Choroid plexus epithelial cell (primary cell): ENCODE results near the gene PFKP.

Experiments
- DNase-seq: peaks from one replicate; pipeline ENCODE4 v3.0.0-alpha.2; 2010; ENCODE audit warnings: low read depth
- H3K4me3 ChIP-seq: 2 replicates; pipeline ENCODE4 v1.5.1; 2011; ENCODE audit warnings: low read depth, mild to moderate bottlenecking, control low read depth, low read length, moderate library complexity
- TF ChIP-seq, protein P1 (sequence below): conservative IDR thresholded peaks from 2 replicates; pipeline ENCODE4 v1.5.1; 2011; ENCODE audit warnings: low read depth, mild to moderate bottlenecking, control low read depth, inconsistent platforms, low read length, moderate library complexity

Gene PFKP

DNA sequence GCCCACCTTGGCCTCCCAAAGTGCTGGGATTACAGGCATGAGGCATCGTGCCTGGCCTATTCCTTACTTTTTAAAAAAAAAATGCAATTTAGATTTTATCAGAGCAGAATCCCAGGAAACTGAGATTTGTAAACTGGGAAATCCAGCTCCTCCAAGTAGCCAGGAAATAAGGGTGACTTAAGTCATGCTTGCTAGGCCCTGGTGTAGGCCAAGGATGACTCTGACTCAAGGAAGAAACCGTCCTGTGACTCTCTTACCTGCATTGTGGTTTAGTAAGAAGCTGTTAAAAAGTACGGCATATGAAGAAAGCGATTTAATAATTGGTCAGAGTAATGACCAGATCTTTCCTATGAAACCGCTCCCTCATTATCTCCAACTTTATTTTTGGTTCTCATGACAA, 10.2 kb downstream of the PFKP start:
- DNase-seq = no peak
- H3K4me3 ChIP-seq = no peak overlapping the region
- TF ChIP-seq, protein P1, sequence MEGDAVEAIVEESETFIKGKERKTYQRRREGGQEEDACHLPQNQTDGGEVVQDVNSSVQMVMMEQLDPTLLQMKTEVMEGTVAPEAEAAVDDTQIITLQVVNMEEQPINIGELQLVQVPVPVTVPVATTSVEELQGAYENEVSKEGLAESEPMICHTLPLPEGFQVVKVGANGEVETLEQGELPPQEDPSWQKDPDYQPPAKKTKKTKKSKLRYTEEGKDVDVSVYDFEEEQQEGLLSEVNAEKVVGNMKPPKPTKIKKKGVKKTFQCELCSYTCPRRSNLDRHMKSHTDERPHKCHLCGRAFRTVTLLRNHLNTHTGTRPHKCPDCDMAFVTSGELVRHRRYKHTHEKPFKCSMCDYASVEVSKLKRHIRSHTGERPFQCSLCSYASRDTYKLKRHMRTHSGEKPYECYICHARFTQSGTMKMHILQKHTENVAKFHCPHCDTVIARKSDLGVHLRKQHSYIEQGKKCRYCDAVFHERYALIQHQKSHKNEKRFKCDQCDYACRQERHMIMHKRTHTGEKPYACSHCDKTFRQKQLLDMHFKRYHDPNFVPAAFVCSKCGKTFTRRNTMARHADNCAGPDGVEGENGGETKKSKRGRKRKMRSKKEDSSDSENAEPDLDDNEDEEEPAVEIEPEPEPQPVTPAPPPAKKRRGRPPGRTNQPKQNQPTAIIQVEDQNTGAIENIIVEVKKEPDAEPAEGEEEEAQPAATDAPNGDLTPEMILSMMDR = no peak

DNA sequence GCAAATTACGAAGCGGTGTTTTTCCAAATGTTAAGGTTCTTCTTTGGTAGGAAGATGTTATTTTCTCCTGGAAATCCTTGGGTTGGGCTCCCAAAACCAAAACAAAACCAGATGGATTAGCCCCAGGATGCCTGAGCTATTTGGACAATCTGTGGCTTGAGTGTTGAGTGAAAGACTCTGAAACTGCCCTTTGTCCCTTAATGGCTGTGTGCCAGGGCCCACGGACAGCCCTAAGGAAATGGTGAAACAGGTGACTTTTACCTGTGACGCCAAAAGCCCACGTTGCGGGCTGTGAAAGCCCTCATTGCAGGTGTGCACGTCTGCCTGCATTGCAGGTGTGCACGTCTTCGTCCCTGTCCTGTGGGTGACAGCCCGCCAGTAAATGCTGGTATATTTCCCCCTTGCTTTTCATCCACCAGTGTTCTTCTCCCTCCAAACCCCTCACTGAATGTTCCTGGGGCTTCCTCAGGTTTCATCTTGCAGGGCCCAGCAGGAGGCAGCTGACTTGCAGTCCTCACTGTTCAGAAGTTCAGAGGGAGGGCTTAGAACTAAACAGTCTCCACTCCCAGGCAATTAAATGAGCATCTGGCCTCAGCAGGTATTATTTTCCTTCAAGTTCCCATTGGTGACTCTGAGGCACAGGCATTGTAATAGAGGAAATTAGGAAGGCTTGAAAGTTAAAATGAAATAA, 10.7 kb downstream of the PFKP start:
- DNase-seq = peak; percentile 88
- TF ChIP-seq, protein P1 = peak; percentile 59
- no peak overlapping the region for H3K4me3 ChIP-seq

DNA sequence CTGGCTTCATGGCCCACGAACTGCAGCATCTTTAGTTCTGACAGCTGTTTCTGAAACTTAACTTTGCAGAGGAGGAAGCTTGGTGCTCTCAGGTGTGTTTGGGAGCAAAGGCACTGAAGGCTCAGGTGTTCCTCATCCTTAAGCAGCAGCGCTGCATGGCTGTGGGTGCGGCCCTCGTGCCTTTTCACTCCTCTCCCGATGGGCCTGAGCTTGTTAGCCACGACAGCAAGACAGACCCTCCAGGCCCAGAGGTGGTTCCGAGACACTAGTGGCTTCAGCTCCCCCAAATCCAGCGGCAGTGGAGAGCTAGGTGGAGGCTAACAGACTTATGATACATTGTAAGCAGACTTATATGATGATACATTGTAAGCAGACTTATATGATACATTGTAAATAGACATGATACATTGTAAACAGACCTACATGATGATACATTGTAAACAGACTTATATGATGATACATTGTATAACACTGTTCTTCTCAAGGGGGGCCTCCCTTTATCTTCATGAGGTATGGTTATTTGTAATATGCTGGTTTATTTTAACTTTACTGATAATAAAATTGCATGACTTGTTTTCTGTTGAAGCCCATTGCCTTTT, 14.1 kb downstream of the PFKP start:
- TF ChIP-seq, protein P1 = no peak
- DNase-seq = no peak

DNA sequence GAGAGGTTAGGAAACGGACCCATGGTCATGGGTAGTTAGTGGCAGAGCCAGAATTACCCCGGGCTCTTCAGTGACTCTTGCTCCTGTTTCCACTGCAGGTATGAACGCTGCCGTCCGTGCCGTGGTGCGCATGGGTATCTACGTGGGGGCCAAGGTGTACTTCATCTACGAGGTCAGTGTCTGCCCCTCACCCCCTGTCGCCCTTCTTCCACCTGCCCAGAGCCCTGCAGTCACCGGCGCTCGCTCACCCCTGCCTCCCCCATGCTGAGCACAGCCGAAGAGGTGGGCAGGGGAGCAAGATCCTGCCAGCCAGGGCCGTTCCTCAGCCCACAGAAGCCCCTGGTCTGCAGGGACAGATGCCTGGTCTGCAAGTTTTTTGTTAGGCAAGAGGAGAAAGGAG, 14.9 kb downstream of the PFKP start:
- TF ChIP-seq, protein P1 = no peak
- H3K4me3 ChIP-seq = no peak overlapping the region
- DNase-seq = no peak

More for the DNA sequence above, 14.1 kb downstream of the PFKP start:
- no peak overlapping the region for H3K4me3 ChIP-seq

DNA sequence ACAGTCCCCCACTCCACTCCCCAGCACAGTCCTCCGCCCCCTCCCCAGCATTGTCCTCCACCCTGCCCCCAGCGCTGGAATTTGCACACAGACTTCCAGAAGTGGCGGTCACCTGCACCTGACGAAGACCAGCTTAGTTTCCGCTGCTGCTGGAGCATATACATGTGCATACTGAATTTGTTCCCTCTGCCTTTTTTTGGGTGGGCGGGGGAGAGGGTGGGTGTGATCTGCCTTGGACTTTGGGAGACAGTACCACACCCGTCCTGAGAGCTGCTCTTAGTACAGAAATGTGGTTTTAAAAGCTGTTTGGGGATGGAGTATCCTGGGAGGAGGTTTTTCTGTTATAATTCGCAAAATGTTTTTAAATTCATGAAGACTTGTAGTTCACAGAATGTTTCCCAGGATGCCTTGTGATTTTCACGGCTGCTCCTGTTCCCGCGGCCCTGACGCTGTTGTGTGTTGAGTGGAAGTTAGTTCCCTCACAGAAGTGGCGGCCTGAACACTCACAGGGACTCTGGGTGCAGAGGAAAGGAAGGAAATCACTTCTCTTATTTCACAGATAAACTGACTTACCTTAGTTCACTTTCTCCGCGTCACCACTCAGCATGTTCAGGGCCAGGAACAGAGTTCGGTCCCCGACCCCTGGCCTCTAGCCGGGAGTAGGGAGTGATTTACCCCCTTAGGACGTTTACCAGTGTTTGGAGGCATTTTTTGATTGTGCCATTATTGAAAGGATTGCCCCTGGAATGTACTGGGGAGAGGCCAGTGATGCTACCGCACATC, 18.6 kb downstream of the PFKP start:
- peak; percentile 41 for DNase-seq
- TF ChIP-seq, protein P1 = no peak
- H3K4me3 ChIP-seq = no peak overlapping the region

DNA sequence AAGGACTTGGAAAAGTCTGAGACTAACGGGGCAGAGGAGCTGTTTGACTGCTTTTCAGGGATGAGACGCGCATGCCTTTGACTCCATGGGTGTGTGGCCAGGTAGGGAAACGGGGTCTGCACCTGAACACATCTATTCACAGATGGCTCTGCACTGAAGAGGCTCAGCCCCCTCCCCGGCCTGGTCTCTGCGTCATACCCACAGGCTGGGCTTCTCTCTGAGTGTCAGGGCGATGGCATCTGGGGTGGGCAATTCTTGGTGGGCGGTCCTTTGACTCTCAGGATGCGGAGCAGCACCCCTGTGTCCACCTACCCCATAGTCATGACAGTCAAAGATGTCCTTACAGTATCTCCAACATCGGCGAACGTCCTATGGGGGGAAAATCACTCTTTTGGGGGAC, 23.0 kb downstream of the PFKP start:
- no peak for DNase-seq
- H3K4me3 ChIP-seq = no peak overlapping the region
- TF ChIP-seq, protein P1 = no peak
